ENCODE results near the gene TMEM141.

TMEM141 gene

DNA sequence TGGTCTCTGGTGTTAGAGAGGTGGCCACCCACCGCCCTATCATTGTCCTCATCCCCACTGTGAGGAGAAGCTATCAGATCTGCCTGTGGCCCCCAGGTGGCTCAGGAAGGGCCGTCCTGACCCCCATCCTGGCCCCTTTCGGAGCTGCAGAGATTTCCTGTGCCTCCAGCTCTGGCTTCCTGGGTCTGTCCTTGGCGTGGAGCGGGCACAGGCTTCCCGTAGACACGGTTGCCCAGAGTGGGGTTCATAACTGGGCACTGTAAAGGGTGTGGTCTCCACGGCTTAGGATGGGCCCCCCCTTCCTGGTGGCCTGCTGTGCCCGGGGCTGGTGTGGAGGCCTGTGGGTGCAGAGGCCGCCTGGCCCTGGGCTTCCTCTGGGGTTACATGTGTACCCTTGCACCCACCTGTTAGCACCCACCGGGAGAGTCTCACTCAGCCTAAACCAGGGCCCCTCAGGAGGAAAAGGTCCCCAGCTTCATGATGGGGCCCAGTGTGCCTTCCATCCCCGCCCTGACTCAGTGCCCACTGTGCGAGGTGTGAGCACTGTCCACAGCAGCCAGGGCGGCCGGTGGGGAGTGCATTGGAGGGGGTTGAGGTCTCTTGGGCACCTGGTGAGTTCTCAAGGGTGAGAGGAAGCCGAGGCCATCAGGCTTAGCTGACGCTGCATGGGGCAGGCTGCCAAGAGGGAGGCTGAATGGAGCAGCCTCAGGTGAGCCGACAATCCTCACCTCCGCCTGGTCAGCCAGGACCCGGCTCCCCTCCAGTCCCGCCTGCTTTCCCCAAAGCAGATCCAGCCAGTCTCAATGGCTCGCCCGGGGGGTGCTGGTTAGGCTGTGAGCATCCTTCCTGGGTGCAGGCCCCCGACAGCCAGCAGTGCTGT is 35.8 kb downstream of the TMEM141 start:
- ChIA-PET CTCF (no interaction called here), POLR2A (interaction anchor here (1.0 kb wide), 1 partner anchor 12 kb away, joined by 3 read pairs; no protein-coding TSS in a partner anchor)
- no peak for DNase-seq (ENCODE audit: extremely low spot score)
- TF ChIP-seq FOXM1 (IDR thresholded peaks at IDR 0.05; ENCODE audit: borderline replicate concordance), result no peak
- no peak for TF ChIP-seq NFRKB (IDR thresholded peaks at IDR 0.05)
- no peak for TF ChIP-seq LEF1 (IDR thresholded peaks at IDR 0.05; ENCODE audit: borderline replicate concordance)
- no peak for TF ChIP-seq L3MBTL2 (conservative IDR thresholded peaks at IDR 0.05)
- no peak for TF ChIP-seq ARNT (IDR thresholded peaks at IDR 0.05)
- TF ChIP-seq CTBP1 (IDR thresholded peaks at IDR 0.05; ENCODE audit: borderline replicate concordance), result no peak
- TF ChIP-seq FOXK2 (IDR thresholded peaks at IDR 0.05), result no peak
- TF ChIP-seq HDGF (IDR thresholded peaks at IDR 0.05; ENCODE audit: borderline replicate concordance), result no peak
- TF ChIP-seq FOXA1 (IDR thresholded peaks at IDR 0.05), result no peak
- no peak for TF ChIP-seq PKNOX1 (IDR thresholded peaks at IDR 0.05)
- TF ChIP-seq SUZ12 (IDR thresholded peaks at IDR 0.05), result no peak
- TF ChIP-seq SP1 (IDR thresholded peaks at IDR 0.05), result no peak

- DNase-seq (ENCODE audit: extremely low spot score), result no peak
- TF ChIP-seq SUZ12 (IDR thresholded peaks at IDR 0.05) (no peak), TARDBP (IDR thresholded peaks at IDR 0.05) (no peak)
- CTCF ChIA-PET, result no interaction called here
- POLR2A ChIA-PET, result no interaction called here
Measured at GRCh38 chr9:136827794-136828473, 36.8 kb downstream of the TMEM141 start.

DNA sequence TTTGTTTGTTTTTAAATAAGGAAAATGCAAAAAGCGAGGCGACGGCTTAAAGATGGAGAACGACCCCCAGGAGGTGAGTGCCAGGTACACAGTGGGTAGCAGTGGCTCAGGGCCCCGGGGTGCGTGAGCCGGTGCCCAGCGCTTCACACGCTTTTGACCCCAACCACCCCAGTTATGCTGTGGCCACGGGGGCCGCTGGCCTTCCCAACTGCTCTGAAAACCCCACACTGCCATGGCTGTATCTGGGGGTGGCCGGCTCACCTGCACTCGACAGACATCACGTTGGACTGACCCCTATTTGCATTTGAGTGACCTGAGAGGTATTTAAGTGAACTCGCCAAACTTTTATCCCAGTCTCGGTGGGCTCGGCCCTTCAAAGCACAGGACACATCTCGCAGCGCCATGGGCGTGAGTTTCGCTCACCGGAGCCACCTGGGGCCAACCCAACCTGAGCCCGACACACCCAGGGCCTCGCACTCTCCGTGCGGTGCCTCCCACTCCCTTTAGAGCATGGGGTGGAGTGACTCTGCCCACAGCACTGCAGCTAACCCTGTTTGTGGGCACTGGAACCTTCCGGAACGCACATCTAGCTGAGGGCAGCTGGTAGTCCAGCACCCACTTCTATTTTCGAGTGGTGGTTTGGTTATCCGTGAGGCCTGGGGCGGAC is 37.5 kb downstream of the TMEM141 start:
- CTCF ChIA-PET, result no interaction called here
- no peak for TF ChIP-seq FOXM1 (IDR thresholded peaks at IDR 0.05; ENCODE audit: borderline replicate concordance)
- TF ChIP-seq TARDBP (IDR thresholded peaks at IDR 0.05), result no peak
- no peak for TF ChIP-seq SUZ12 (IDR thresholded peaks at IDR 0.05)
- TF ChIP-seq CTBP1 (IDR thresholded peaks at IDR 0.05; ENCODE audit: borderline replicate concordance), result no peak
- no peak for DNase-seq (ENCODE audit: extremely low spot score)
- POLR2A ChIA-PET, result interaction anchor here (1.1 kb wide), 1 partner anchor 13 kb away, joined by 4 read pairs; no protein-coding TSS in a partner anchor

GRCh38 chr9:136829412-136829811 is 38.3 kb downstream of the TMEM141 start:
- DNase-seq (ENCODE audit: extremely low spot score), result no peak
- ChIA-PET CTCF (interaction anchor here (0.9 kb wide), 1 partner anchor 13 kb away, joined by 4 read pairs; the partner anchor contains the start of gene AJM1), POLR2A (interaction anchor here (1.1 kb wide), 1 partner anchor 13 kb away, joined by 4 read pairs; no protein-coding TSS in a partner anchor)
- no peak for TF ChIP-seq ZNF384 (IDR thresholded peaks at IDR 0.05)
- no peak for TF ChIP-seq ELF4 (IDR thresholded peaks at IDR 0.05)
- TF ChIP-seq FOXA1 (IDR thresholded peaks at IDR 0.05), result no peak
- no peak for TF ChIP-seq HDGF (IDR thresholded peaks at IDR 0.05; ENCODE audit: borderline replicate concordance)
- TF ChIP-seq CTBP1 (IDR thresholded peaks at IDR 0.05; ENCODE audit: borderline replicate concordance), result no peak
- TF ChIP-seq L3MBTL2 (conservative IDR thresholded peaks at IDR 0.05), result no peak
- TF ChIP-seq FOXK2 (IDR thresholded peaks at IDR 0.05), result no peak
- TF ChIP-seq SUZ12 (IDR thresholded peaks at IDR 0.05), result no peak
- no peak for TF ChIP-seq NFRKB (IDR thresholded peaks at IDR 0.05)
- TF ChIP-seq ARNT (IDR thresholded peaks at IDR 0.05), result no peak
- no peak for TF ChIP-seq FOXM1 (IDR thresholded peaks at IDR 0.05; ENCODE audit: borderline replicate concordance)
- no peak for TF ChIP-seq TARDBP (IDR thresholded peaks at IDR 0.05)
- TF ChIP-seq LEF1 (IDR thresholded peaks at IDR 0.05; ENCODE audit: borderline replicate concordance), result no peak
- TF ChIP-seq PKNOX1 (IDR thresholded peaks at IDR 0.05), result no peak
- TF ChIP-seq BHLHE40 (IDR thresholded peaks at IDR 0.05; ENCODE audit: borderline replicate concordance), result no peak
- no peak for TF ChIP-seq SP1 (IDR thresholded peaks at IDR 0.05)

- TF ChIP-seq ELF4 (IDR thresholded peaks at IDR 0.05), result no peak
- no peak for DNase-seq (ENCODE audit: extremely low spot score)
- ChIA-PET CTCF (interaction anchor here (0.9 kb wide), 1 partner anchor 12 kb away, joined by 4 read pairs; the partner anchor contains the start of gene AJM1), POLR2A (interaction anchor here (1.1 kb wide), 1 partner anchor 14 kb away, joined by 4 read pairs; no protein-coding TSS in a partner anchor)
Measured at GRCh38 chr9:136829981-136830885, 39.1 kb downstream of the TMEM141 start.
